WTC11 (cell line): ENCODE measurements around the gene PLCL2.

Experiments
- CREB1 ChIP-seq: sonication (generic); formaldehyde crosslinking; IDR thresholded peaks from 2 replicates; pipeline ENCODE4 v1.8.0; 2023; ENCODE audit warnings: mild to moderate bottlenecking, missing genetic modification reagents
- FOXP1 ChIP-seq: sonication (generic); formaldehyde crosslinking; IDR thresholded peaks from 2 replicates; pipeline ENCODE4 v1.8.0; 2022; ENCODE audit warnings: missing genetic modification reagents, mild to moderate bottlenecking, moderate library complexity, borderline replicate concordance
- KAT7 ChIP-seq: sonication (generic); formaldehyde crosslinking; IDR thresholded peaks from 2 replicates; pipeline ENCODE4 v1.8.1; 2023; ENCODE audit warnings: missing genetic modification reagents, mild to moderate bottlenecking, borderline replicate concordance
- MYBL2 ChIP-seq: sonication (generic); formaldehyde crosslinking; IDR thresholded peaks from 2 replicates; pipeline ENCODE4 v1.8.1; 2023; ENCODE audit warnings: mild to moderate bottlenecking, moderate library complexity, missing genetic modification reagents
- SP1 ChIP-seq: sonication (generic); formaldehyde crosslinking; conservative IDR thresholded peaks from 2 replicates; pipeline ENCODE4 v1.8.1; 2022; ENCODE audit warnings: missing genetic modification reagents
- TF ChIP-seq, protein P1 (sequence below): fragments of 200-600 bp; IDR thresholded peaks from 2 replicates; pipeline ENCODE4 v1.8.0; 2022; ENCODE audit warnings: antibody characterized with exemption
- TF ChIP-seq, protein P2 (sequence below): sonication (generic); formaldehyde crosslinking; IDR thresholded peaks from 2 replicates; pipeline ENCODE4 v1.8.1; 2023; ENCODE audit warnings: mild to moderate bottlenecking, missing genetic modification reagents, moderate library complexity

DNA sequence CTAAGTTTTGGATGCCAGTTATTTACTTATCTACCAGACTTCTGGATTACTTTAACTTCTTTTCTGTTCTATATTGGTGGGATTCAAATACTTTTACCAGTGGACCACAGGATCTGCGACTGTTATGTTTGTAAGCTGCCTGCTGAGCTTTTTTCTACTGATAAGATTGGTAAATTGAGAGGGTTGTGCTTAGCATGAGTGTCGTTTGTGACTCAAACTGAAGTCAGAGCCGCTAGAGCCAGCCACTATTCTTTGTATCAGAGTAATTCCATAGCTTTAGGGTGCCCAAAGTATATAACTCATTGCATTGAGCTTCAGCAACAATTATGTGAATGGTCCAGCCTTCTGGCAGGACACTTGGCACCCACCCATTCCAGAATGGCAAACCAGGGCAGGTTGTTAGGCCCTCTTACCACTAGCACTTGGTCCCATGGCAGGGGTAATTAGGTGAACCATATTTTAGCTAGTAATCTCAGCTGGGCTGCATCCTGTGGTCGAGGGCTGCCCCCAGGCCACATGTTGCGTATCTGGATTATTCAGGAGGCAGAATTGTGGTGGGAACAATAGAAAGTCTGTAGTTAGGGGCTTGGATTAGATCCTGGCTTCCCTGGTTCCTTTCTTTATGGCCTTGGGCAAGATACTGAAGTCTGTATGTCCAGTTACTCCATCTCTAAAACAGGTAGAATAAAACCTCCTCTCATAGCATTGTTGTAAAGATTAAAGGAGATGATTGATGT is 6.0 kb downstream of the PLCL2 start:
- TF ChIP-seq, protein P1, sequence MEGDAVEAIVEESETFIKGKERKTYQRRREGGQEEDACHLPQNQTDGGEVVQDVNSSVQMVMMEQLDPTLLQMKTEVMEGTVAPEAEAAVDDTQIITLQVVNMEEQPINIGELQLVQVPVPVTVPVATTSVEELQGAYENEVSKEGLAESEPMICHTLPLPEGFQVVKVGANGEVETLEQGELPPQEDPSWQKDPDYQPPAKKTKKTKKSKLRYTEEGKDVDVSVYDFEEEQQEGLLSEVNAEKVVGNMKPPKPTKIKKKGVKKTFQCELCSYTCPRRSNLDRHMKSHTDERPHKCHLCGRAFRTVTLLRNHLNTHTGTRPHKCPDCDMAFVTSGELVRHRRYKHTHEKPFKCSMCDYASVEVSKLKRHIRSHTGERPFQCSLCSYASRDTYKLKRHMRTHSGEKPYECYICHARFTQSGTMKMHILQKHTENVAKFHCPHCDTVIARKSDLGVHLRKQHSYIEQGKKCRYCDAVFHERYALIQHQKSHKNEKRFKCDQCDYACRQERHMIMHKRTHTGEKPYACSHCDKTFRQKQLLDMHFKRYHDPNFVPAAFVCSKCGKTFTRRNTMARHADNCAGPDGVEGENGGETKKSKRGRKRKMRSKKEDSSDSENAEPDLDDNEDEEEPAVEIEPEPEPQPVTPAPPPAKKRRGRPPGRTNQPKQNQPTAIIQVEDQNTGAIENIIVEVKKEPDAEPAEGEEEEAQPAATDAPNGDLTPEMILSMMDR, result no peak
- TF ChIP-seq, protein P2, sequence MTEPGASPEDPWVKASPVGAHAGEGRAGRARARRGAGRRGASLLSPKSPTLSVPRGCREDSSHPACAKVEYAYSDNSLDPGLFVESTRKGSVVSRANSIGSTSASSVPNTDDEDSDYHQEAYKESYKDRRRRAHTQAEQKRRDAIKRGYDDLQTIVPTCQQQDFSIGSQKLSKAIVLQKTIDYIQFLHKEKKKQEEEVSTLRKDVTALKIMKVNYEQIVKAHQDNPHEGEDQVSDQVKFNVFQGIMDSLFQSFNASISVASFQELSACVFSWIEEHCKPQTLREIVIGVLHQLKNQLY, result no peak
- TF ChIP-seq FOXP1 (CRISPR knock-in tag) (no peak), MYBL2 (CRISPR knock-in tag) (no peak), KAT7 (CRISPR knock-in tag) (no peak), CREB1 (CRISPR knock-in tag) (no peak), SP1 (CRISPR knock-in tag) (no peak)
